ENCODE measurements around the gene CFAP46. TPM values are rescaled to one million over a fixed set of nuclear protein-coding genes. Genes with fewer than 3 reads are reported as not detected.

The CFAP46 gene
- total and polyA plus RNA-seq, 2 experiments from 2014 or later: 2.2 to 2.4 TPM

DNA sequence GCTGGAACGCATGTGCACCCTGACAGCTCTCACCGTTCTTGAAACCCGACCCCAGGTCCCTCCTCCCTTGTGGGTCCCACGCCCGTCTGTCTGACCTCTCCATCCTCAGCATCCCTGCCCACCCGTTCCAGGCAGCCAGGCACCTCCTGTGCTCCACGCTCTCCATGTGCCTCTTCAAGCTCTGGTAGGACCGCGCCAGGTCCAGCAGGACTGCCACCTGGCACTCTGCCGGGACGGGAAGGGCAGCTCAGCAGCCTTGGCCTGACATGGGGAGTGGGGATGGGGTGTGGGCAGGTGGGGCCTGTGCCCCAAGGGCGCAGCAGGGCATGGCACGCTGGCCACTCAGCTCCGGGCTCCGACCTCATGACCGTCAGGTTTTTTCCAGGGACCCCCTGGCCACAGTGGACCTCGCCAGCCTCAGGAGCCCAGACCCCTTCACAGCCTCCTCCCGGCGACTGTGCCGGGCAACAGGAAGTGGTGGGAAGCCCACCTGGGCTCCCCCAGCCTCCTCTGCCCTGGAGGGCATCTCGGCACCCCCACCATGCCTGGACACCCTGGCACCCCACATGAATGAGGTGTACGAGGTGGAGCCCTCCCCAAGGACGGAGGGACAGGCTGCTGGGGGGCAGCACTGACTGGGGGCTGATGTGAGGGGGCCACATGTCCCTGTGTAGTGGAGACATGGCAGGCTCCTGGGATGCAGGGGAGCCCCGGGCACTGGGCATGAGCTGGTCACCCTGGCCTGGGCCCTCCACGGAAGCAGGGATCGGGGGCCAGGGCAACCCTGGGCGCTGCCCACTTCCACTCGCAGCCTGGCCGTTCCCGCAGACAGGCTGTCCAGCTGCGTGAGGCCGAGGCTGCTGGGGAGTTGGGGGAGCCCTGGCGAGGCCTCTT is 131.3 kb downstream of the CFAP46 start:
- no peak overlapping the region for H2AFZ ChIP-seq
- peaks cover 3% of the 10 kb centered on the region for H3K4me1 ChIP-seq (ENCODE audit: insufficient read depth)
- TF ChIP-seq EZH2 (IDR thresholded peaks at IDR 0.05; ENCODE audit: borderline replicate concordance) (no peak), EZH2phosphoT487 (IDR thresholded peaks at IDR 0.05; ENCODE audit: low read depth, severe bottlenecking, unreplicated experiment) (no peak), CTCF (IDR thresholded peaks at IDR 0.05; ENCODE audit: poor library complexity) (no peak)
- no peaks in the 10 kb centered on the region for H3K27me3 ChIP-seq
- no peaks in the 10 kb centered on the region for H3K36me3 ChIP-seq (replicated peaks; ENCODE audit: insufficient read depth, low read depth)
- no peaks in the 10 kb centered on the region for H4K20me1 ChIP-seq (ENCODE audit: insufficient read depth, poor library complexity, severe bottlenecking)
- H3K4me3 ChIP-seq: no peak overlapping the region
- DNase-seq (ENCODE audit: low spot score): no peak
- no peaks in the 10 kb centered on the region for H3K9me3 ChIP-seq (ENCODE audit: low read depth)
- H3K79me2 ChIP-seq: no peaks in the 10 kb centered on the region
- WGBS (ENCODE audit: low lambda C conversion rate, missing lambda C conversion rate): 79% methylated on average over 28 of the region's 33 CpGs
- no peak overlapping the region for H3K27ac ChIP-seq
- no peak overlapping the region for H3K4me2 ChIP-seq
- no peaks in the 10 kb centered on the region for H3K9me2 ChIP-seq (replicated peaks; ENCODE audit: insufficient read depth)

GRCh38 chr10:132810141-132810806 is 132.1 kb downstream of the CFAP46 start:
- Histone ChIP-seq H2AFZ (no peak overlapping the region), H3K4me1 (ENCODE audit: insufficient read depth) (peaks cover 3% of the 10 kb centered on the region), H3K4me2 (no peak overlapping the region), H3K79me2 (no peaks in the 10 kb centered on the region), H4K20me1 (ENCODE audit: insufficient read depth, poor library complexity, severe bottlenecking) (no peaks in the 10 kb centered on the region), H3K27me3 (no peaks in the 10 kb centered on the region), H3K9me2 (replicated peaks; ENCODE audit: insufficient read depth) (no peaks in the 10 kb centered on the region), H3K9me3 (ENCODE audit: low read depth) (no peaks in the 10 kb centered on the region), H3K36me3 (replicated peaks; ENCODE audit: insufficient read depth, low read depth) (no peaks in the 10 kb centered on the region), H3K4me3 (no peak overlapping the region), H3K27ac (no peak overlapping the region)
- DNase-seq (ENCODE audit: low spot score): no peak
- no peak for TF ChIP-seq EZH2phosphoT487 (IDR thresholded peaks at IDR 0.05; ENCODE audit: low read depth, severe bottlenecking, unreplicated experiment)
- TF ChIP-seq CTCF (IDR thresholded peaks at IDR 0.05; ENCODE audit: poor library complexity): no peak
- TF ChIP-seq EZH2 (IDR thresholded peaks at IDR 0.05; ENCODE audit: borderline replicate concordance): no peak
- 89% methylated on average over 38 of the region's 39 CpGs for WGBS (ENCODE audit: low lambda C conversion rate, missing lambda C conversion rate)

DNA sequence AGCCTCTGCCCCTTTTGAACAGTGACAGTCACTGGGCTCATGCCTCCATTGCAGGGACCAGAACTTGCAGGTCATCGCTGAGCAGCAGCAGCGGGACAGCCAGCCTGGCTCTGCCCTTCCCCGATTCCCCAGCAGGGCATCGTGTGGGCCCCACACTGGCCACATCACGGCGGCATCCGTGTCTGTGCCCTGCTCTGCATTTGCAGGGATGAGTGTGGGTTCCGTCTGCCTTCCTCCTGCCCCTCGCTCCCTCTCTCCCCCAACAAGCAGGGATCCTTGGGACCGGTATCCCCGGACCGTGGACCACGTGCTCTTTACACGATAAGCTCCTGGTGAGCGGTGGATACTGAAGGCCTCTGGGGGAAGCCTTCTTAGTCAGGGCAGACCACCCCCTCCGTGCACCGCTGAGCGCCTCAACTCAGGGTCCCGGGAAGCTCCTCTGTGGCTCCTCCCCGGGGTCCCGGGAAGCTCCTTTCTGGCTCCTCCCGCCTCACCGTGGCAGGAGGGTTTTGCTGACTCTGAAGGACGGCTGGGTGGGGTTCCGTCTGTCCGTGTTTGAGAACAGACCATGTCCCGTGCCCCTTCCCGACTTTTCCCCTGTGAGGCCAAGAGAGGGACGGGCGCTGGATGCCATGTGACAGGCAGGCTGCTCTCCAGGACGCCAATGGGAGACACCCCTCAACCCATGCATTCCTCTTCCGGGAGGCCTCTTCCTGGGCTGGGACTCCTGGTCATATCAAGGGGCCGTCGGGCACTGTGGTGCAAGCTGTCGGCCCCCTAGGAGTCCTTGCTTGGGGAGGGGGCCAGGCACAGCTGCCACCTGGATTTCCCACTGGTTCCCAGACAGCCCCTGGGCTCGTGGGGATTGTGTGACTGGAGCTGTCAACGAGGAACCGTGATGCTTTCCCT is 132.9 kb downstream of the CFAP46 start:
- Histone ChIP-seq H3K4me1 (ENCODE audit: insufficient read depth) (peaks cover 3% of the 10 kb centered on the region), H2AFZ (no peak overlapping the region)
- no peak for DNase-seq (ENCODE audit: low spot score)

More for the DNA sequence above, 132.9 kb downstream of the CFAP46 start:
- no peaks in the 10 kb centered on the region for H4K20me1 ChIP-seq (ENCODE audit: insufficient read depth, poor library complexity, severe bottlenecking)
- H3K9me2 ChIP-seq (replicated peaks; ENCODE audit: insufficient read depth): no peaks in the 10 kb centered on the region
- WGBS (ENCODE audit: low lambda C conversion rate, missing lambda C conversion rate): 91% methylated on average over 36 of the region's 38 CpGs
- no peak overlapping the region for H3K27ac ChIP-seq
- TF ChIP-seq EZH2 (IDR thresholded peaks at IDR 0.05; ENCODE audit: borderline replicate concordance): no peak
- TF ChIP-seq CTCF (IDR thresholded peaks at IDR 0.05; ENCODE audit: poor library complexity): no peak
- TF ChIP-seq EZH2phosphoT487 (IDR thresholded peaks at IDR 0.05; ENCODE audit: low read depth, severe bottlenecking, unreplicated experiment): no peak
- no peaks in the 10 kb centered on the region for H3K36me3 ChIP-seq (replicated peaks; ENCODE audit: insufficient read depth, low read depth)
- no peaks in the 10 kb centered on the region for H3K9me3 ChIP-seq (ENCODE audit: low read depth)
- H3K27me3 ChIP-seq: no peaks in the 10 kb centered on the region
- H3K4me3 ChIP-seq: no peak overlapping the region
- H3K4me2 ChIP-seq: no peak overlapping the region
- H3K79me2 ChIP-seq: no peaks in the 10 kb centered on the region

All from hepatocyte (in vitro differentiated cells).